SK-N-SH (cell line): Measurements from ENCODE around the gene RMDN2. TPM values are rescaled to one million over a fixed set of nuclear protein-coding genes. Genes with fewer than 3 reads are reported as not detected.

ENCODE experiments used
- CTCF ChIA-PET: fragments of 300-600, 350-600 bp; formaldehyde crosslinking; extraction: SDS; loops from one replicate; lab custom pipeline; 2021; lab: Yijun Ruan, JAX
- POLR2A ChIA-PET: fragments of 350-600 bp; sonication (Branson Sonifier 250); formaldehyde crosslinking; extraction: SDS; loops from one replicate; lab custom pipeline; 2020; ENCODE audit warnings: antibody characterized with exemption, inconsistent platforms; lab: Yijun Ruan, JAX
- DNase-seq: peaks from one replicate; pipeline ENCODE4 v3.0.0; 2012
- H2AFZ ChIP-seq: fragments of 200-600 bp; sonication (generic); 2 replicates; pipeline ENCODE4 v1.8.1; 2016; ENCODE audit warnings: antibody characterized with exemption, mild to moderate bottlenecking, low read depth
- H3F3A ChIP-seq: fragments of 200-600 bp; sonication (generic); replicated peaks from 2 replicates; pipeline ENCODE3; 2016; ENCODE audit warnings: antibody characterized with exemption, mild to moderate bottlenecking; ENCODE audit not compliant: insufficient read depth
- H3K27ac ChIP-seq, 2 experiments: fragments of 200-500 bp in 1 of 2; fragments of 200-600 bp in 1 of 2; sonication (Bioruptor generic) in 1 of 2; sonication (generic), shearing (Covaris generic) in 1 of 2; 2 replicates each; pipeline versions ENCODE4 v1.5.1 to v1.6.1; 2014 to 2016; ENCODE audit warnings: low read depth in 2 of 2, inconsistent platforms in 1 of 2, low read length in 1 of 2, mild to moderate bottlenecking in 1 of 2, mixed read lengths in 1 of 2
- H3K27me3 ChIP-seq: fragments of 200-600 bp; sonication (generic), shearing (Covaris generic); 2 replicates; pipeline ENCODE4 v1.6.1; 2016; ENCODE audit warnings: mixed run types; ENCODE audit not compliant: insufficient read depth
- H3K36me3 ChIP-seq, 2 experiments: fragments of 200-500 bp in 1 of 2; fragments of 200-600 bp in 1 of 2; sonication (Bioruptor generic) in 1 of 2; sonication (generic) in 1 of 2; replicated peaks in 1 of 2; 2 replicates each; pipeline versions ENCODE3 to v1.5.1; 2014 to 2016; ENCODE audit warnings: low read length in 1 of 2, mild to moderate bottlenecking in 1 of 2; ENCODE audit not compliant: insufficient read depth in 2 of 2, control insufficient read depth in 1 of 2
- H3K4me1 ChIP-seq, 2 experiments: fragments of 200-500 bp in 1 of 2; fragments of 200-600 bp in 1 of 2; sonication (Bioruptor generic) in 1 of 2; sonication (generic), shearing (Covaris generic) in 1 of 2; 2 replicates each; pipeline versions ENCODE4 v1.5.1 to v1.6.1; 2014 to 2016; ENCODE audit warnings: low read depth in 1 of 2, low read length in 1 of 2, mixed run types in 1 of 2; ENCODE audit not compliant: insufficient read depth in 2 of 2, control insufficient read depth in 1 of 2
- H3K4me2 ChIP-seq: fragments of 200-600 bp; sonication (generic), shearing (Covaris generic); 2 replicates; pipeline ENCODE4 v1.6.1; 2017; ENCODE audit warnings: mixed run types
- H3K4me3 ChIP-seq, 2 experiments: fragments of 200-500 bp in 1 of 2; fragments of 200-600 bp in 1 of 2; sonication (Bioruptor generic) in 1 of 2; sonication (generic), shearing (Covaris generic) in 1 of 2; 2 replicates each; pipeline versions ENCODE4 v1.5.1 to v1.8.1; 2014 to 2016; ENCODE audit warnings: low read depth in 2 of 2, inconsistent platforms in 1 of 2, low read length in 1 of 2, mild to moderate bottlenecking in 1 of 2, mixed read lengths in 1 of 2, moderate library complexity in 1 of 2
- H3K79me2 ChIP-seq: fragments of 200-600 bp; sonication (generic); 2 replicates; pipeline ENCODE4 v1.8.1; 2017; ENCODE audit warnings: mild to moderate bottlenecking; ENCODE audit not compliant: insufficient read depth
- H3K9ac ChIP-seq: fragments of 200-600 bp; sonication (generic); 2 replicates; pipeline ENCODE4 v1.6.1; 2017; ENCODE audit warnings: mixed run types
- H3K9me2 ChIP-seq: fragments of 200-600 bp; sonication (generic); 2 replicates; pipeline ENCODE4 v1.6.1; 2017; ENCODE audit warnings: mixed run types
- H3K9me3 ChIP-seq: fragments of 200-600 bp; sonication (generic); 2 replicates; pipeline ENCODE4 v1.6.1; 2017; ENCODE audit warnings: mixed run types, mild to moderate bottlenecking, moderate library complexity
- H4K20me1 ChIP-seq: fragments of 200-600 bp; sonication (generic); 2 replicates; pipeline ENCODE4 v1.6.1; 2017; ENCODE audit warnings: mild to moderate bottlenecking, mixed run types; ENCODE audit not compliant: insufficient read depth
- CHD2 ChIP-seq: fragments of 150-350 bp; IDR thresholded peaks from 2 replicates; pipeline ENCODE4 v1.6.1; 2018; ENCODE audit warnings: low read length; ENCODE audit not compliant: partially characterized antibody
- ELF1 ChIP-seq: IDR thresholded peaks from 2 replicates; pipeline ENCODE4 v1.4.0; 2012
- EP300 ChIP-seq, 2 experiments: IDR thresholded peaks; 2 replicates each; pipeline versions ENCODE4 v1.4.0 to v1.6.1; 2012; ENCODE audit warnings: borderline replicate concordance in 1 of 2, low read depth in 1 of 2, low read length in 1 of 2
- GABPA ChIP-seq: IDR thresholded peaks from 2 replicates; pipeline ENCODE4 v1.4.0; 2012; ENCODE audit warnings: low read depth, mild to moderate bottlenecking
- MAX ChIP-seq: IDR thresholded peaks from 2 replicates; pipeline ENCODE4 v1.4.0; 2012; ENCODE audit warnings: low read depth
- MEF2A ChIP-seq: IDR thresholded peaks from 2 replicates; pipeline ENCODE4 v1.4.0; 2012; ENCODE audit warnings: low read depth, borderline replicate concordance
- NFIC ChIP-seq: IDR thresholded peaks from 2 replicates; pipeline ENCODE4 v1.4.0; 2012; ENCODE audit warnings: borderline replicate concordance
- NRF1 ChIP-seq: IDR thresholded peaks from 2 replicates; pipeline ENCODE4 v1.6.1; 2012; ENCODE audit warnings: low read depth, mild to moderate bottlenecking, low read length
- POLR2AphosphoS5 ChIP-seq: IDR thresholded peaks from 2 replicates; pipeline ENCODE4 v1.6.1; 2012; ENCODE audit warnings: low read depth, low read length
- TAF1 ChIP-seq: IDR thresholded peaks from 2 replicates; pipeline ENCODE4 v1.6.1; 2012; ENCODE audit warnings: low read depth, mild to moderate bottlenecking, low read length, moderate library complexity, borderline replicate concordance
- USF1 ChIP-seq: IDR thresholded peaks from 2 replicates; pipeline ENCODE4 v1.4.0; 2012; ENCODE audit warnings: low read depth, borderline replicate concordance
- YY1 ChIP-seq: IDR thresholded peaks from 2 replicates; pipeline ENCODE4 v1.4.0; 2012; ENCODE audit warnings: low read depth, mild to moderate bottlenecking
- ZBTB33 ChIP-seq: IDR thresholded peaks from 2 replicates; pipeline ENCODE4 v1.4.0; 2012; ENCODE audit warnings: low read depth, borderline replicate concordance
- WGBS: methylation state at CpG from one replicate; pipeline ENCODE4 v1.1.6; 2017; ENCODE audit warnings: low lambda C conversion rate; 5-methylcytosine and 5-hydroxymethylcytosine counted together
- polyA plus RNA-seq, 3 experiments: library from polyadenylated mRNA; depleted of rRNA; stranded (reverse); fragments of >200 nt; gene quantifications; 2 replicates each; pipeline ENCODE4 v1.2.3, GENCODE V29; 2012
- TF ChIP-seq, protein P1 (sequence below): IDR thresholded peaks from 2 replicates; pipeline ENCODE4 v1.6.1; 2012; ENCODE audit warnings: mild to moderate bottlenecking, low read depth, low read length, moderate library complexity
- TF ChIP-seq, protein P2 (sequence below): IDR thresholded peaks from 2 replicates; pipeline ENCODE4; 2012

Gene RMDN2
- polyA plus RNA-seq, 1 of the 3 experiments (the other 2 are of a cell fraction), result 7.3 TPM

- H3K27ac ChIP-seq, result no peak overlapping the region
Observed at GRCh38 chr2:37983719-37984118, 58.6 kb downstream of the RMDN2 start.

More at GRCh38 chr2:37983719-37984118, 58.6 kb downstream of the RMDN2 start:
- no peak for DNase-seq
- 69% methylated on average over 1 of the region's 1 CpG for whole genome bisulfite sequencing
- H2AFZ ChIP-seq, result no peak overlapping the region
- POLR2A ChIA-PET, result no interaction called here
- H3K4me2 ChIP-seq, result no peak overlapping the region
- no peaks in the 10 kb centered on the region for H4K20me1 ChIP-seq
- no peaks in the 10 kb centered on the region for H3K79me2 ChIP-seq
- H3K27me3 ChIP-seq, result no peaks in the 10 kb centered on the region
- no peaks in the 10 kb centered on the region for H3F3A ChIP-seq
- TF ChIP-seq NFIC, result no peak
- no peak for TF ChIP-seq POLR2AphosphoS5
- no peak for TF ChIP-seq CHD2
- TF ChIP-seq MAX, result no peak
- no peak for TF ChIP-seq TAF1
- no peak for TF ChIP-seq ELF1
- TF ChIP-seq, protein P1, sequence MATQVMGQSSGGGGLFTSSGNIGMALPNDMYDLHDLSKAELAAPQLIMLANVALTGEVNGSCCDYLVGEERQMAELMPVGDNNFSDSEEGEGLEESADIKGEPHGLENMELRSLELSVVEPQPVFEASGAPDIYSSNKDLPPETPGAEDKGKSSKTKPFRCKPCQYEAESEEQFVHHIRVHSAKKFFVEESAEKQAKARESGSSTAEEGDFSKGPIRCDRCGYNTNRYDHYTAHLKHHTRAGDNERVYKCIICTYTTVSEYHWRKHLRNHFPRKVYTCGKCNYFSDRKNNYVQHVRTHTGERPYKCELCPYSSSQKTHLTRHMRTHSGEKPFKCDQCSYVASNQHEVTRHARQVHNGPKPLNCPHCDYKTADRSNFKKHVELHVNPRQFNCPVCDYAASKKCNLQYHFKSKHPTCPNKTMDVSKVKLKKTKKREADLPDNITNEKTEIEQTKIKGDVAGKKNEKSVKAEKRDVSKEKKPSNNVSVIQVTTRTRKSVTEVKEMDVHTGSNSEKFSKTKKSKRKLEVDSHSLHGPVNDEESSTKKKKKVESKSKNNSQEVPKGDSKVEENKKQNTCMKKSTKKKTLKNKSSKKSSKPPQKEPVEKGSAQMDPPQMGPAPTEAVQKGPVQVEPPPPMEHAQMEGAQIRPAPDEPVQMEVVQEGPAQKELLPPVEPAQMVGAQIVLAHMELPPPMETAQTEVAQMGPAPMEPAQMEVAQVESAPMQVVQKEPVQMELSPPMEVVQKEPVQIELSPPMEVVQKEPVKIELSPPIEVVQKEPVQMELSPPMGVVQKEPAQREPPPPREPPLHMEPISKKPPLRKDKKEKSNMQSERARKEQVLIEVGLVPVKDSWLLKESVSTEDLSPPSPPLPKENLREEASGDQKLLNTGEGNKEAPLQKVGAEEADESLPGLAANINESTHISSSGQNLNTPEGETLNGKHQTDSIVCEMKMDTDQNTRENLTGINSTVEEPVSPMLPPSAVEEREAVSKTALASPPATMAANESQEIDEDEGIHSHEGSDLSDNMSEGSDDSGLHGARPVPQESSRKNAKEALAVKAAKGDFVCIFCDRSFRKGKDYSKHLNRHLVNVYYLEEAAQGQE, result no peak
- TF ChIP-seq, protein P2, sequence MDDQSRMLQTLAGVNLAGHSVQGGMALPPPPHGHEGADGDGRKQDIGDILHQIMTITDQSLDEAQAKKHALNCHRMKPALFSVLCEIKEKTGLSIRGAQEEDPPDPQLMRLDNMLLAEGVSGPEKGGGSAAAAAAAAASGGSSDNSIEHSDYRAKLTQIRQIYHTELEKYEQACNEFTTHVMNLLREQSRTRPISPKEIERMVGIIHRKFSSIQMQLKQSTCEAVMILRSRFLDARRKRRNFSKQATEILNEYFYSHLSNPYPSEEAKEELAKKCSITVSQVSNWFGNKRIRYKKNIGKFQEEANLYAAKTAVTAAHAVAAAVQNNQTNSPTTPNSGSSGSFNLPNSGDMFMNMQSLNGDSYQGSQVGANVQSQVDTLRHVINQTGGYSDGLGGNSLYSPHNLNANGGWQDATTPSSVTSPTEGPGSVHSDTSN, result no peak
- TF ChIP-seq YY1, result no peak
- no peak for TF ChIP-seq USF1
- no peak for TF ChIP-seq MEF2A
- TF ChIP-seq ZBTB33, result no peak
- TF ChIP-seq NRF1, result no peak
- no peak for TF ChIP-seq GABPA
- no peak for TF ChIP-seq EP300 (IDR thresholded peaks at IDR 0.05; ENCODE audit: borderline replicate concordance in 1 of 2, low read depth in 1 of 2, low read length in 1 of 2)
- H3K9me3 ChIP-seq, result no peaks in the 10 kb centered on the region
- H3K36me3 ChIP-seq, result peaks cover 0 to 19% of the 10 kb centered on the region in 2 experiments
- CTCF ChIA-PET, result interaction anchor here (0.6 to 3.9 kb wide), 7 partner anchors 107 to 588 kb away, joined by 3 to 59 read pairs (median 4); no protein-coding TSS in a partner anchor
- peaks cover 0 to 3% of the 10 kb centered on the region in 2 experiments; a peak in 2 of 4 replicates for H3K4me1 ChIP-seq
- H3K9me2 ChIP-seq, result no peaks in the 10 kb centered on the region
- H3K9ac ChIP-seq, result no peak overlapping the region
- no peak overlapping the region for H3K4me3 ChIP-seq
